Muscle of leg (tissue), 11 donors: ENCODE measurements around the gene KCNIP4. TPM values are rescaled to one million over a fixed set of nuclear protein-coding genes. Genes with fewer than 3 reads are reported as not detected.

ENCODE experiments used
- DNase-seq: peaks from one replicate; pipeline ENCODE4 v3.0.0; 2013
- H3K27ac ChIP-seq: one replicate; pipeline ENCODE4 v1.5.1; 2013; ENCODE audit warnings: mild to moderate bottlenecking, low read length, control low read depth
- H3K27me3 ChIP-seq: one replicate; pipeline ENCODE4 v1.6.1; 2013; ENCODE audit warnings: low read length; ENCODE audit not compliant: control insufficient read depth, insufficient read depth
- H3K36me3 ChIP-seq: one replicate; pipeline ENCODE4 v1.6.1; 2013; ENCODE audit warnings: low read length; ENCODE audit not compliant: control insufficient read depth, insufficient read depth
- H3K4me1 ChIP-seq: one replicate; pipeline ENCODE4 v1.6.1; 2013; ENCODE audit warnings: low read length; ENCODE audit not compliant: control insufficient read depth, insufficient read depth
- H3K4me3 ChIP-seq: one replicate; pipeline ENCODE4 v1.5.1; 2013; ENCODE audit warnings: low read length, control low read depth
- H3K9me3 ChIP-seq: replicated peaks from 2 replicates; pipeline ENCODE4 v1.6.1; 2013; ENCODE audit warnings: low read depth, low read length; ENCODE audit not compliant: control insufficient read depth
- WGBS: methylation state at CpG from one replicate; pipeline ENCODE4 v1.1.5; 2013; ENCODE audit warnings: missing lambda C conversion rate; ENCODE audit not compliant: insufficient coverage; 5-methylcytosine and 5-hydroxymethylcytosine counted together
- polyA plus RNA-seq, 8 donors: library from polyadenylated mRNA; unstranded; fragments of 120-200 nt; gene quantifications; one replicate each; pipeline versions ENCODE4 v1.2.1 to v1.2.3, GENCODE V29; 2013; ENCODE audit warnings: inconsistent platforms in 1 of 8, low replicate concordance in 1 of 8; ENCODE audit not compliant: insufficient read length in 8 of 8, insufficient read depth in 1 of 8
- total RNA-seq: library from RNA; stranded (reverse); fragments of 120-200 nt; gene quantifications from one replicate; pipeline ENCODE4 v1.2.4, GENCODE V29; 2013

Gene KCNIP4
- total and polyA plus RNA-seq, 9 donors = 0.44 to 2.8 (median 1.6) TPM

DNA sequence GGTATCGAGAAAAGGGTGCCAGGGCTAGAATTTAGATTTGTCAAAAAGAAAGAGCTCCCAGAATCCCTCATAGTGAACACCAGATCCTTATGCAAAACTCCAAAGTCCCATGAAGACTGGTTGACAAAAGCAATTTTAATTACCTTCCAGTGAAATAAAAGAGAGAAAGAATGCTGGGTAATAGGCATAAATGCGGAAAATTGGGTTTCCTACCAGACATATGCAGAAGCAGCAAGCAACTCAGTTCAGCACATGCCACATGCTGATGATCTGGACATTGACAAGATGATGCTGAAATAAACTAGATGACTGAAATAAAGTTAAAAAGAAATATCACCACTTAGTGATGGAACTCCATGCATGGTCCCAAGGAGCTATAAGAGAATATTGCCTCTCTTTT is 83.9 kb downstream of the KCNIP4 start:
- Histone ChIP-seq H3K27ac (no peak overlapping the region), H3K4me3 (no peak overlapping the region), H3K9me3 (no peaks in the 10 kb centered on the region), H3K27me3 (no peaks in the 10 kb centered on the region), H3K36me3 (no peaks in the 10 kb centered on the region), H3K4me1 (no peaks in the 10 kb centered on the region)
- DNase-seq = no peak
- no CpG with 5 or more reads among the region's 2 CpGs for WGBS

DNA sequence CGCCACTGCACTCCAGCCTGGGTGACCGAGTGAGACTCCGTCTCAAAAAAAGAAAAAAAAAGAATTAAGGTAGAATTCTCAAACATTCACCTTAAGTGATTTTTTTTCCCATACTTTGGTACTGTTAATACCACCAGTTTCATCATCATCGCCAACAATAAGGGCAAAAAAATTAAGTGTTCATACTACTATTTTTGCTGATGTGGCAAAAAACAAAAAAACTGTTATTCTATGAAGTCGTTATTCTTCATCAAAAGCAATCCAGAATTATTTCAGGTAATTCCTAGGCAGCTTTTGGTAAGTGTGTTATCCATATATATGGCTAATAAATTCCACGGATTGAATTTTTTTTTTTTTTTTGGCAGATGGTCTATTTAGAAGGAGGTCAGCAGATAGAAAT is 85.7 kb downstream of the KCNIP4 start:
- H3K4me1 ChIP-seq = no peaks in the 10 kb centered on the region
- no peak for DNase-seq
- no peak overlapping the region for H3K27ac ChIP-seq
- no peaks in the 10 kb centered on the region for H3K27me3 ChIP-seq
- peaks cover 1% of the 10 kb centered on the region for H3K9me3 ChIP-seq
- H3K4me3 ChIP-seq = no peak overlapping the region
- no peaks in the 10 kb centered on the region for H3K36me3 ChIP-seq
- WGBS = no CpG with 5 or more reads among the region's 6 CpGs

DNA sequence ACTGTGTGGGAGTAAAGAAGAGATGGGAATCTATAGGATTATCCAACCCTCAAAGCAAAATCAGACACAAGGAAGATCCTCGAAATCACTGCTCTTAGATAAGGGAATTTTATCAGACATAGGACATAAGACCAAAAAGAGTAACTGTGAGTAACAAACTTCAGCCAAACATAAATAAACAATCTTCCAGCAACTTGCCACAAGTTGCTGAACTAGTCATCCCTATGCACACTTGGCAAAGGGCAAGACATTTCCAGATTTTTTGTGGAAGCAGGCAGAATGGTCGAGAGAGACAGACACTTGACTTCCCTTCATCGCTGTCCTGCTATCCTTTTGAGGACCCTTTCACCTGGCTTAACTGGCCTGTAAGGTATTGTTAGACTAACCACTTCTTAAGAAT is 89.6 kb downstream of the KCNIP4 start:
- Histone ChIP-seq H3K4me1 (no peaks in the 10 kb centered on the region), H3K9me3 (peaks cover 13% of the 10 kb centered on the region), H3K27me3 (no peaks in the 10 kb centered on the region), H3K36me3 (no peaks in the 10 kb centered on the region), H3K4me3 (no peak overlapping the region), H3K27ac (no peak overlapping the region)
- 93% methylated on average over 2 of the region's 3 CpGs for WGBS
- DNase-seq = no peak

DNA sequence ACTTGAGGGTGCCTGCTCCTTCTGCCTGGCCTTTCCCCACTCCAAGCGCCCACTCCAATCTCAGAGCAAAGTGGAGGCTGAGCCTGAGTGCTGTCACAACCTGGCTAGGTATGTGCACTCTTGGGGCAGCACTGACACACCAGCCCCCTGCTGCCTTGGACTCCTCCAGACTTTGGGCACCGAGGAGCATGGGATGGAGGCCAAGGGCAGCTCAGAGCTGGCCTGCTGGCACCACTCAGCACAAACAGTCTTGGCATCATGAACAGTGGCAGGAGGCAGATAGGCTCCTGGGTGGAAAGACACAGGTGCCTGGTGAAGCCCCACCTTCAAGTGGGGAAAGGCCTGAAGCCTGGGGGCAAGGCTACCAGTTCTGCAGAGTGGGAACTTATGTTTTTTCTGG is 91.8 kb downstream of the KCNIP4 start:
- H3K27ac ChIP-seq = no peak overlapping the region
- H3K27me3 ChIP-seq = no peaks in the 10 kb centered on the region
- H3K4me1 ChIP-seq = no peaks in the 10 kb centered on the region
- DNase-seq = no peak
- no peaks in the 10 kb centered on the region for H3K36me3 ChIP-seq
- peaks cover 13% of the 10 kb centered on the region for H3K9me3 ChIP-seq
- H3K4me3 ChIP-seq = no peak overlapping the region
- WGBS = 56% methylated on average over 1 of the region's 2 CpGs

DNA sequence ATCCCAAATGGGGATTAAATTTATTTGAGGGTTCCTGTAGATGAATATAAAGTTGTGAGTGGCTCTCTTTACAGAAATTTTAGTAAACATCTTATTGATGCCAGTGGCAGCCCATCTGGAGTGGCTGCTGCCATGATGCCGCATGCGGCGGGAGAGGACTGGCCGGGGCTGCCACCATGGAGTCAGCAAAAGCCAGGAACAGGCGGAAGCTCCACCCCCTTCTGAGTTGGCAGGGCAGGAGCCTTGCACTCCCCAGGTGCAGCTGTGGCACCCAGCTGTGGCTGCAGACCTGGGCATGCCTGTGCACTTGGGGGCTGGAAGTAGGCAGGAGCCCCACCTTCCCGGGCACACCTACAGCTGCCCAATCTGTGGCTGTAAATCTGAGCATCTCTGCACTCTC is 92.3 kb downstream of the KCNIP4 start:
- Histone ChIP-seq H3K27me3 (no peaks in the 10 kb centered on the region), H3K4me3 (no peak overlapping the region), H3K9me3 (peaks cover 13% of the 10 kb centered on the region), H3K27ac (no peak overlapping the region), H3K36me3 (no peaks in the 10 kb centered on the region), H3K4me1 (no peaks in the 10 kb centered on the region)
- DNase-seq = no peak
- WGBS = 71% methylated on average over 6 of the region's 6 CpGs

DNA sequence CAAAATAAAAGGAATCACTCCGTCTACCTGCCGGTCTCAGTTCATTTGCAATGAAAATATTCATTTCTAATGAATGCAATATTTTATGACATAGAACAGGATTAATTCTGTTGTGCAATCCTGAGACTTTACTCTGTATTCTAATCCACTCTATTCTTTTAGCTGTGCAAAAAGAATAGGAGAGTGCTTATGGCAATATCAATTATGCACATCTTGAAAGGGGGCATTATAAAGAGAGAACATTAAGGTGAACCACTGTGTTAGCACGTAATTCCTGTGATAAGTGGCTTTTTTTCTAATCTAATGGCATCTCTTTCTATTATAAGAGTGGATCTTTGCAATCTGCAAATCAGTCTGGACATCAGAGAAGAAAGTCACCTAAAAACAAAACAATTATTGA is 99.5 kb downstream of the KCNIP4 start:
- WGBS = no CpG with 5 or more reads among the region's 3 CpGs

DNA sequence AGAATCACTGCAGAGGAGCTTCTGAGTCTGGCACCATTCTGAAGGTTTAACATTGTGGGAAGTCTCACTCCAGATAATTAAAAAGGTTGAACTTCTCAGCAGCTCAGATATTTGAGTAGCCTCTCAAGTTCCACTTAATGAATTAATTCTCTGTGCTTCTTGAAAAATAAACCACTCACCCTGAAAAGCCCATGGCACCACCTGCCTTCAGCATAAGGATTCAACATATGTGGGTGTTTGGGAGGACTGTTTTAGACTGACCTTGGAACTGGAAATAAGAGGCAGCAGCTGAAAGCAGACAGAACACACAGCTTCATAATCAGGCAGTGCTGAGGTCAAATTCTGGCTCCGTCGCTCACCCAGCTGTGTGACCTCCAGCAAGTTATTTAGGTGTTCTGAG is 100.6 kb downstream of the KCNIP4 start:
- no peaks in the 10 kb centered on the region for H3K4me1 ChIP-seq
- DNase-seq = no peak
- no peak overlapping the region for H3K4me3 ChIP-seq
- no peaks in the 10 kb centered on the region for H3K36me3 ChIP-seq
- no peaks in the 10 kb centered on the region for H3K9me3 ChIP-seq
- no CpG with 5 or more reads among the region's 2 CpGs for WGBS
- H3K27me3 ChIP-seq = no peaks in the 10 kb centered on the region
- H3K27ac ChIP-seq = no peak overlapping the region

More for the DNA sequence above, 99.5 kb downstream of the KCNIP4 start:
- Histone ChIP-seq H3K36me3 (no peaks in the 10 kb centered on the region), H3K4me1 (no peaks in the 10 kb centered on the region), H3K27me3 (no peaks in the 10 kb centered on the region), H3K4me3 (no peak overlapping the region), H3K9me3 (no peaks in the 10 kb centered on the region), H3K27ac (no peak overlapping the region)
- no peak for DNase-seq

DNA sequence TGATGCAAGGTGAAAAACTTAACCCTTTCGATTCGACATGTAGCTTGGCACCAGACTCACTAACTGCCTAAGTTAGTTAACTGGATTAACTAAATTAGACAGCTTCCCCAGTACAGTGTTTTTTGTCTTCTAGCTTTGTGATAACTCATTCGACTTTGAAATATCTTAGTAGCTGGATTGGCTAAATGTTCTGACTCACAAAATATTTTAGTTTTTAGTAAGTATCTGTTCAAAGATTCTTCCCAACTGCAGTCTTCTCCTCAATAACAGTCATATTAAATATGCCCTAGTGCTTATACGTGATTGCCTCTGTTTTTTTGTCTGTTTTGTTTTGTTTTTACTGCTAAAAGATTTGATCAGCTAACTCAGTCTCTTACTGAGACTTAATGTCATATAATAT is 102.9 kb downstream of the KCNIP4 start:
- Histone ChIP-seq H3K27ac (no peak overlapping the region), H3K36me3 (no peaks in the 10 kb centered on the region), H3K9me3 (no peaks in the 10 kb centered on the region), H3K27me3 (no peaks in the 10 kb centered on the region), H3K4me3 (no peak overlapping the region), H3K4me1 (no peaks in the 10 kb centered on the region)
- WGBS = no CpG with 5 or more reads among the region's 4 CpGs
- no peak for DNase-seq

DNA sequence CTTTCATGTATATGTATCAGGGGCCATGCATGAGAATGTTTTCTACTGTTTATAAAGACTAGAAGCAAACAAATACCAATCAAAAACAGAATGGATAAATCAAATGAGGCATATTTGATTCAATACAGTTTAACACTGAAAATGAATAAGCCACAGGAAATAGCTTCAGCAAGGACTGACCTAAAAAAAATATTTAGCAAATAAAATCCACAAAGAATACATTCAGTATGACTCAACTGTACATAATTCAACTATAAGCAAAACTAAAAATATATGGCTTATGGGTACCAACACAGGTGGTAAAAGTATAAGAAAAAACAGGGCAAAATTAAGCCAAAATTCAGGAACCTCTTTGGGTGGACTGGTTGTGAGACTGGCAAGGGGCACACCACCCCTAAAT is 112.9 kb downstream of the KCNIP4 start:
- no peak for DNase-seq
- H3K4me1 ChIP-seq = no peaks in the 10 kb centered on the region
- H3K36me3 ChIP-seq = no peaks in the 10 kb centered on the region
- no peaks in the 10 kb centered on the region for H3K27me3 ChIP-seq
- no peak overlapping the region for H3K27ac ChIP-seq
- no peak overlapping the region for H3K4me3 ChIP-seq
- no peaks in the 10 kb centered on the region for H3K9me3 ChIP-seq

DNA sequence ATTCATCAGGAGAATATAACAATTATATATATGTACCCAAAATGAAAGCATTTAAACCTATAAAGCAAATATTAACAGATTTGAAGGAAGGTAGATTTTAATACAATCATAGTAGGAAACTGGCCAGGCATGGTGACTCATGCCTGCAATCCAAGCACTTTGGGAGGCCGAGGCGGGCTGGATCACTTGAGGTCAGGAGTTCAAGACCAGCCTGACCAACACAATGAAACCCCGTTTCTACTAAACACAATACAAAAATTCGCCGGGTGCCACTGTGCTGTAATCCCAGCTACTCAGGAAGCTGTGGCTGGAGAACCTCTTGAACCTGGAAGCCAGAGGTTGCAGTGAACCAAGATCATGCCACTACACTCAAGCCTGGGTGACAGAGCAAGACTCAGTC is 118.3 kb downstream of the KCNIP4 start:
- WGBS = 88% methylated on average over 3 of the region's 5 CpGs
- no peak overlapping the region for H3K4me3 ChIP-seq
- no peak for DNase-seq
- no peaks in the 10 kb centered on the region for H3K36me3 ChIP-seq
- no peaks in the 10 kb centered on the region for H3K4me1 ChIP-seq
- H3K9me3 ChIP-seq = no peaks in the 10 kb centered on the region
- no peak overlapping the region for H3K27ac ChIP-seq
- no peaks in the 10 kb centered on the region for H3K27me3 ChIP-seq

DNA sequence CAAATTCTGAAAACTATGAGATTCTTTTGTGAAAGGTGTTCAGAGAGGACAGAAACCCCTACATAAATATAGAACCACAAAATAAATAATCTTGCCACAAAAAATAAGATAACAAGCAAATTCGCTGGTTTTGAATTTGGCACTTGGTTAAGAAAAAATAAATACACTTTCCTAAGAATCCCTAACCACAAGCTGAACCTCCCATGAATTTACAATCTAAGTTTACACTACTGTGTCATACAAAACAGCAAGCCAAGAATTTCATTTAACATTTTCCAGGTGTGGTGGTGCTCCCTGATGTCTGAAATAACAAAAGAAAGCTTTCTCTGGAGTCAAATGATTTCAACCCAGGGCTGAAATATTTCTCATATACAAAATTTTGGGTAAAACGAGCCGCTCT is 121.0 kb downstream of the KCNIP4 start:
- no CpG with 5 or more reads among the region's 3 CpGs for WGBS
- no peaks in the 10 kb centered on the region for H3K27me3 ChIP-seq
- H3K4me3 ChIP-seq = no peak overlapping the region
- no peak overlapping the region for H3K27ac ChIP-seq
- no peaks in the 10 kb centered on the region for H3K36me3 ChIP-seq
- peak; percentile 25 for DNase-seq
- no peaks in the 10 kb centered on the region for H3K4me1 ChIP-seq
- H3K9me3 ChIP-seq = no peaks in the 10 kb centered on the region
